Measurements from ENCODE around the gene PLAU.
"Not testable (repeated sequence)": the region's sequence is repeated elsewhere in the genome, so short reads cannot be mapped to it uniquely, and the experiment has no call there.

Gene PLAU

GRCh38 chr10:73876971-73877370, 34.0 kb upstream of the PLAU start:
- no peak for DNase-seq

GRCh38 chr10:73877533-73878160, 33.3 kb upstream of the PLAU start:
- DNase-seq: no peak

GRCh38 chr10:73878365-73878764, 32.6 kb upstream of the PLAU start:
- no peak for DNase-seq

DNA sequence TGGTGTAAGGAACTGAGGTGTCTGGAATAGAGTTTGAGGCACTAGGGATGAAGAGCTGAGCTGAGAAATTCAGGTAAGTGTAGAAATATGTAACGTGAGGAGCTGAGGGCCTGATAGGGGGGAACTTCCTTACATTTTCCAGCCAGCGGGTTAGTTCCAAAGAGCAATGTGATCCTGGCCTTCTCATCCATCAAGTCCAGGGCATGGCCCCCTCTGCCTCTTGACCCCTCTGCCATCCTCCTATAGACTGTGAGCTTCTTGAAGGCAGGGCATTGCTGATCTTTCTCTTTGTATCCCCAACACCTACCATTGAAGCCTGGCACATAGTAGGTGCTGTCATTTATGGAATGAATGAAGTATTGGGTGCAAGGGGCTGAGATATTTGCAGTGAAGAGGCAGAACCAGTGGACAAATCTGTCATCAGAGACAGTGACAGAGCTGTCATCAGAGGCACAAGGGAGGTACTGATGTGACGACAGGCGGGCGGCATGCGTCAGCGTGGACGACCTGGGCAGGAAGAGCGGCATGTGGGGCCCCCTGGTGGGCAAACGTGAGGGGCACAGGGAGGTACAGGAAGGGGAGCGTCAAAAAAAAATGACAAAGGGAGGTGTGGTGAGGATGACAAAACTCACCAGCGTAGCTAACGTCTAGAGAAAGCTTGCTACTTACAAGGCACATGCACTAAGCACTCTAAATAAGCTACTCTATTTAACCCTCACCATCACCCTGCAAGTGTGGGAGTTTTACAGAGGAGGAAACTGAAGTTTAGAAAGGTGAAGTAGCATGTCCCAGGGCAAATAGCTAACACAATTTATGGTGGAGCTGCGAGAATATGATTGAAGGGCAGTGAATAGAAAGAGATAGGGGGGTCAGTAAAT, 31.4 kb upstream of the PLAU start:
- peak; percentile 94 for DNase-seq

DNA sequence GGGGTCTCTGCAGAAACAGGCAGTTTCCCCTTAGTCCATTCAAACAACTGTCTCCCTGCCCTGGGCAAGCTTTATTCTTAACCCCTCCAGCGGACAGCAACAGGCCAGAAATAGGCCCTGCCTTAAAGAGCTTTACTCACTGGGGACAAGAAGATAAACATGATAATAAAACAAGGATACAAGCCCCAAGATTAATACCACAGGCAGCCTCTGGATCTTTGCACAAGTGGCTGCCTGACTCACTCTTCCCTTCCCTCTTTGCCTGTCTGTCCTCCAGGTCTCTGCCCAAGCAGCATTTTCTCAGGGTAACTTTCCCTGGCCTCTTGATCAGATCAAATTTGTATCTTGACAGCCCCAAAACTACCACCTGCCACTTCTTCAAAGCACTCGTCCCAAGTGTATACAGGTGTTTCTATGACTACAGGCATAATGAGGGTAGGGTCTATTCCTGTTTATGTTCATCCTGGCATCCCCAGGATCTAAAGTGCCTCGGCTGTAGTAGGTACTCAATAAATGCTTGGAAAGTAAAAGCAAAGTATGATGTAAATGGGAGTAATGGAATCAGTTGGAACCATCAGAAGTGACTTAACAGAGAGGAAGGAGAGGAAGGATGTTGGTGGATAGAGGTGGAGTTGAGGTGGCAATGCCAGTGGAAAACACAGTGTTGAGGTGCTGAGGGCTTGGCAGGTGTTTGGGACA, 29.6 kb upstream of the PLAU start:
- no peak for DNase-seq

GRCh38 chr10:73884017-73884416, 26.9 kb upstream of the PLAU start:
- DNase-seq: no peak

- DNase-seq: peak; percentile 77
Measured at GRCh38 chr10:73886085-73886529, 24.8 kb upstream of the PLAU start.

- DNase-seq: no peak
Measured at GRCh38 chr10:73886661-73887293, 24.2 kb upstream of the PLAU start.

DNA sequence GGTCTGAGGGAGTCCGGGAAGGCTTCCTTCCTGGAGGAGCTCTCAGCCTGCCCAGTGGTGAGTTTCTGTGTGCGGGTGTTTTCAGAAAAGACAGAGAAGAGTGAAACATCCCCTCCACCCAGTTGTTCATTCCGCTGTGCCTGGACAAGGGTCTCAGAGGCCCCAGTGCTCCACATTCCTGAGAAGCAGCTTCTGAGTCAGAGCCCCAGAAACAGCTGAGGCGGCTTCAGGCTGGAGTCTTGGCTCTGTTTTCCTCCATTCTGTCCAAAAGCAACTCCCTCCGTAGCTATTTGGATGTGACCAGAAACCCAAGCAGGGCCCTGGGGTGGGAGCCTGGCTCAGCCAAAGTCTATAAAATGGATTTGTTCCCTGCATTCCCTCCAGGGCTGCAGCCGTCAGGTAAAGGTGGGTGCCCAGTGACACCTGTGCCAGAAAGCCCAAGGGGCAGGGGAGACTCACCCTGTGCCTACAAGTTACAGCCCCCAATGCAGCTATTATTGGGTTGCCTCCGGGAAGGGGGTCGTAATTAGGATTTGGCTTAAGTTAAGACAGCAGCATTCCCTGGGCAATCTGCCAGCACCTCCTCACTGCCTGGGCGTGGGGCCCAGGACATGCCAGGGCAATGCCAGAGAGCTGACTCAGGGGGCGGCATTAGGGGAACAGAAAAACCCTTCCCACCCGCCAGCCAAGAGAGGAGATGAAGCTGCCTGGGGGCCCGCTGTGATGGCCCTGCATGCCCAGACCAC, 23.5 kb upstream of the PLAU start:
- DNase-seq: no peak

- no peak for DNase-seq
Measured at GRCh38 chr10:73888514-73888913, 22.4 kb upstream of the PLAU start.

DNA sequence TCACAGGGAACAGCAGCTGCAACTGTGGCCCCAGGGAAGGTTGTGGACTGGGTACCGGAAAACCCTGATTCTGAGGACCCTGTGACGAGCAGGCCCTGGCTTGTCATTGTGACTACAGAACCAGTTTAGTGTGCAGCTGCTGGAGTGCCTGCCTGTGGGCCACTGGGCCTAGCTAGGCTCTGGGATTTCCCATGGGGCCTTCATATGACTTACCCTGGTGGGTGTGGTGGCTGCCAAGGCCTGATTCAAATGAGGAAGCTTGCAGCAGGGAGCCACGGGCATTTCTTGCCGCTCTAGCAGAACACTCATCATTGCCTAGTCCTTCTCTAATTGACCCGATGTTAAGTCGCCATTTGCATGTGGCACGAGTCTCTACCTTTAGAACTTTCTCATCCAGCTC, 21.9 kb upstream of the PLAU start:
- DNase-seq: peak; percentile 40

DNA sequence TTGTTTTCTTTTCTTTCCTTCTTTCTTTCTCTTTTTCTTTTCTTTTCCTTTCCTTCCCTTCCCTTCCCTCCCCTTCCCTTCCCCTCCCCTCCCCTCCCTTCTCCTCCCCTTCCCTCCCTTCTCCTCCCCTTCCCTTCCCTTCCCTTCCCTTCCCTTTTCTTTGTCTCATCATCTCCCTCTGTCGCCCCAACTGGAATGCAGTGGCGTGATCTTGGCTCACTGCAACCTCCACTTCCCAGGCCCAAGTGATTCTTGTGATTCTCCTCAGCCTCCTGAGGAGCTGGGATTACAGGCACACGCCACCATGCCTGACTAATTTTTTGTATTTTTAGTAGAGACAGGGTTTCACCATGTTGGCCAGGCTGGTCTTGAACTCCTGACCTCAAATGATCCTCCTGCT, 21.5 kb upstream of the PLAU start:
- not testable (repeated sequence) for DNase-seq

DNA sequence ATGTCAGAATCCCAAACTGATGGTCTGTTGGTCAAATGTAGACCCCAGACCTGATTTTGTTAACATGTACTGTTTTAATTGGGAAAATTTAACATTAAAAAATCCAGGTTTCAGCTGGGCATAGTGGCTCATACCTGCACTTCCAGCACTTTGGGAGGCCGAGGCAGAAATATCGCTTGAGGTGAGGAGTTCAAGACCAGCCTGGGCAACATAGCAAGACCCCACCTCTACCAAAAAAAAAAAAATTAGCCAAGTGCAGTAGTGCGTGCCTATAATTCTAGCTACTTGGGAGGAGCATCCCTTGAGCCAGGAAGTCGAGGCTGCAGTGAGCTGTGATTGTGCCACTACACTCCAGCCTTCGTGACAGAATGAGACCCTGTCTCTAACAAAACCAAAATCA, 20.7 kb upstream of the PLAU start:
- DNase-seq: no peak

GRCh38 chr10:73890830-73891229, 20.1 kb upstream of the PLAU start:
- DNase-seq: not testable (repeated sequence)

- no peak for DNase-seq
Measured at GRCh38 chr10:73891540-73891939, 19.4 kb upstream of the PLAU start.

GRCh38 chr10:73892310-73893030, 18.5 kb upstream of the PLAU start:
- DNase-seq: no peak

DNA sequence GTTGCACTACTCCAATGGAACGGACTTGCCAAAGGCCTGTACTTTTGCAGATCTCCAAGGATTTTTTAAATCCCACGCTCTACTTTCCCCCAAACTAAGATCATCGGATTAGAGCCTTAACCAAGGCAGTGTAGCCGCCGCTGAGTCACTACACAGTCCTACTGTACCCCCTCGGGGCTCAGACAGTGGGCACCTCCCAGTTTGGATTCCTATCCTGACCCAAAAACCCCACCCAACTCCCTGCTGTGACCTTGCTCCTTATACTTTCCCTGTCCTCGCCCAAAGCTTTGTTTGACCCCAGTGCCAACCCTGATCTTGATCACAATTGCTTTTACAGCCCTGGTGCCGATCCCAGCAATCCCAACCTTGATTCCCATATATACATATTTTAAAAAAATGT, 17.5 kb upstream of the PLAU start:
- no peak for DNase-seq

- DNase-seq: peak; percentile 26
Measured at GRCh38 chr10:73894245-73894971, 16.5 kb upstream of the PLAU start.

DNA sequence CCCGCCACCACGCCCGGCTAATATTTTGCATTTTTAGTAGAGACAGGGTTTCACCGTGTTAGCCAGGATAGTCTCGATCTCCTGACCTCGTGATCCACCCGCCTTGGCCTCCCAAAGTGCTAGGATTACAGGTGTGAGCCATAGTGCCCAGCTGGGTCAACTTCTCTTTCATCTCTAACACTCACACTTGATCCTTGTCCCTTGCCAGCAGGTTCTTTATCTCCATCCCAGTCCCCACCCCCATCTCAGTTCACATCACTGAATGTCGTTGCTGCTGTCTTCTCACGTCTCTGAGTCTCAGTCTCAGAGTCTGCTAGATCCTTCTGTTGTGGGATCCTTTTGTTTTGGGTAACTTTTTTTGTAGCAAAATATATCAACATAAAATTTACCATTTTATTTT, 15.6 kb upstream of the PLAU start:
- DNase-seq: not testable (repeated sequence)

DNA sequence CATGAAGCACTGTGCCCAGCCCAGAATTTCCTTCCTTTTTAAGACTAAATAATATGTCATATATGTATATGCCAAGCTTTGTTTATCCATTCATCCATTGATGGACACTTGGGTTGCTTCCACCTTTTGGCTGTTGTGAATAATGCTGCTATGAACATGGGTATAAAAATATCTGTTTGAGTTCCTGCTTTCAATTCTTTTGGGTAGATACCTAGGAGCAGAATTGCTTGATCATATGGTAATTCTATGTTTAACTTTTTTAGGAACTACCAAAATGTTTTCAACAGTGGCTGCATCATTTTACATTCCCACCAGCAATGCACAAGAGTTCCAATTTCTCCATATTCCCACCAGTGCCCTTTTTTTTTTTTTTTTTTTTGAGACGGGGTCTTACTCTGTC, 13.2 kb upstream of the PLAU start:
- DNase-seq: no peak
